B cell (primary cell): ENCODE data around the gene THUMPD2. TPM values are rescaled to one million over a fixed set of nuclear protein-coding genes. Genes with fewer than 3 reads are reported as not detected.

Experiments
- ATAC-seq: fragments of 200-7000 bp; cut with Tn5 transposase; one replicate; pipeline ENCODE4 v1.10.0; 2021; ENCODE audit warnings: low read depth, mild to moderate bottlenecking, moderate number of reproducible peaks, moderate library complexity
- CTCF ChIA-PET: fragments of 350-600 bp; sonication (Branson Sonifier 250); formaldehyde crosslinking; loops from one replicate; lab custom pipeline; 2021; ENCODE audit warnings: antibody characterized with exemption, inconsistent platforms; lab: Charles Lee
- POLR2A ChIA-PET: fragments of 350-600 bp; sonication (Branson Sonifier 250); formaldehyde crosslinking; loops from one replicate; lab custom pipeline; 2021; ENCODE audit warnings: antibody characterized with exemption; lab: Charles Lee
- DNase-seq: peaks from one replicate; pipeline ENCODE4 v3.0.0; 2013
- H2AFZ ChIP-seq: 2 replicates; pipeline ENCODE4 v1.6.1; 2012; ENCODE audit warnings: mild to moderate bottlenecking, low read depth, low read length; ENCODE audit not compliant: insufficient read depth, poor library complexity, severe bottlenecking
- H3K27ac ChIP-seq, 2 donors: 1 replicate in 1 of 2; 2 replicates in 1 of 2; pipeline ENCODE4 v1.5.1; 2012 to 2013; ENCODE audit warnings: low read length in 2 of 2, mild to moderate bottlenecking in 2 of 2, moderate library complexity in 1 of 2
- H3K27me3 ChIP-seq, 4 experiments: fragments of 200-600 bp in 1 of 4; sonication (generic) in 1 of 4; replicated peaks in 1 of 4; 1 replicate in 2 of 4; 2 replicates in 2 of 4; pipeline versions ENCODE4 v1.6.1 to v1.7.0; 2013 to 2016; ENCODE audit warnings: low read length in 3 of 4, mild to moderate bottlenecking in 2 of 4, mixed read lengths in 1 of 4, moderate library complexity in 1 of 4; ENCODE audit not compliant: insufficient read depth in 4 of 4, control insufficient read depth in 3 of 4; ENCODE audit errors: control extremely low read depth in 1 of 4
- H3K36me3 ChIP-seq, 2 experiments: replicated peaks in 1 of 2; 1 replicate in 1 of 2; 2 replicates in 1 of 2; pipeline versions ENCODE4 v1.6.1 to v1.7.1; 2013; ENCODE audit warnings: low read length in 1 of 2; ENCODE audit not compliant: insufficient read depth in 2 of 2, control insufficient read depth in 1 of 2; ENCODE audit errors: control extremely low read depth in 1 of 2, extremely low read depth in 1 of 2
- H3K4me1 ChIP-seq, 2 donors: fragments of 200-600 bp in 1 of 2; sonication (generic) in 1 of 2; 1 replicate in 1 of 2; 2 replicates in 1 of 2; pipeline versions ENCODE4 v1.5.1 to v1.6.1; 2013 to 2017; ENCODE audit warnings: low read length in 2 of 2; ENCODE audit not compliant: control insufficient read depth in 2 of 2, insufficient read depth in 2 of 2
- H3K4me2 ChIP-seq: replicated peaks from 2 replicates; pipeline ENCODE3; 2012; ENCODE audit warnings: mild to moderate bottlenecking, low read depth, low read length; ENCODE audit not compliant: poor library complexity, severe bottlenecking
- H3K4me3 ChIP-seq, 5 experiments: fragments of 200-600 bp in 1 of 5; sonication (generic) in 1 of 5; 1 replicate in 3 of 5; 2 replicates in 2 of 5; pipeline versions ENCODE4 v1.5.1 to v1.7.0; 2011 to 2016; ENCODE audit warnings: low read length in 4 of 5, mild to moderate bottlenecking in 4 of 5, low read depth in 2 of 5, control low read depth in 1 of 5, moderate library complexity in 1 of 5; ENCODE audit not compliant: insufficient read depth in 1 of 5; ENCODE audit errors: control extremely low read depth in 1 of 5, extremely low read depth in 1 of 5
- H3K79me2 ChIP-seq: fragments of 200-600 bp; sonication (generic); one replicate; pipeline ENCODE4 v1.6.0; 2016; ENCODE audit warnings: low read length; ENCODE audit not compliant: control insufficient read depth, insufficient read depth
- H3K9ac ChIP-seq: fragments of 200-600 bp; sonication (generic); 2 replicates; pipeline ENCODE4 v1.6.1; 2017; ENCODE audit warnings: mild to moderate bottlenecking, low read length, moderate library complexity
- H3K9me3 ChIP-seq, 3 donors: one replicate each; pipeline versions ENCODE4 v1.6.1 to v1.7.1; 2013; ENCODE audit warnings: low read length in 2 of 3; ENCODE audit not compliant: control insufficient read depth in 2 of 3, insufficient read depth in 1 of 3; ENCODE audit errors: control extremely low read depth in 1 of 3
- H4K20me1 ChIP-seq: 2 replicates; pipeline ENCODE4 v1.6.0; 2012; ENCODE audit warnings: mild to moderate bottlenecking, low read length; ENCODE audit not compliant: insufficient read depth, control insufficient read depth, poor library complexity, severe bottlenecking
- H3K27ac Mint-ChIP-seq: one replicate; pipeline ENCODE4 v1.8.0; 2021; ENCODE audit warnings: mixed read lengths
- H3K27me3 Mint-ChIP-seq: one replicate; pipeline ENCODE4 v1.8.0; 2021; ENCODE audit warnings: mixed read lengths
- H3K4me1 Mint-ChIP-seq: one replicate; pipeline ENCODE4 v1.8.0; 2021; ENCODE audit warnings: mixed read lengths
- H3K4me3 Mint-ChIP-seq: one replicate; pipeline ENCODE4 v1.8.0; 2021; ENCODE audit warnings: mixed read lengths
- H3K9me3 Mint-ChIP-seq: one replicate; pipeline ENCODE4 v1.8.0; 2022; ENCODE audit warnings: mixed read lengths; ENCODE audit not compliant: insufficient read depth
- CTCF ChIP-seq: fragments of 200-600 bp; IDR thresholded peaks from one replicate; pipeline ENCODE4 v1.8.0; 2022; ENCODE audit warnings: antibody characterized with exemption, mild to moderate bottlenecking
- EZH2 ChIP-seq: IDR thresholded peaks from 2 replicates; pipeline ENCODE4 v1.6.1; 2012; ENCODE audit warnings: borderline replicate concordance, low read depth, mild to moderate bottlenecking, moderate library complexity, low read length; ENCODE audit not compliant: insufficient read depth, poor library complexity, severe bottlenecking
- WGBS: methylation state at CpG from one replicate; pipeline ENCODE4 v1.1.5; 2013; ENCODE audit warnings: missing lambda C conversion rate; ENCODE audit not compliant: insufficient coverage; 5-methylcytosine and 5-hydroxymethylcytosine counted together
- intact Hi-C: fragments of 100-400 bp; cut with micrococcal nuclease; formaldehyde crosslinking; loops from one replicate; pipeline ENCODE4 v1.10.0; 2022
- polyA plus RNA-seq: library from polyadenylated mRNA; depleted of rRNA; stranded (reverse); fragments of >200 nt; gene quantifications from 2 replicates; pipeline ENCODE4 v1.2.3, GENCODE V29; 2012
- total RNA-seq, 2 donors: library from RNA; stranded (reverse); fragments of 120-200 nt in 1 of 2; gene quantifications; 1 replicate in 1 of 2; 2 replicates in 1 of 2; pipeline versions ENCODE4 v1.2.3 to v1.2.4, GENCODE V29; 2013 to 2022

The THUMPD2 gene
- total and polyA plus RNA-seq, 2 donors (not counting 1 experiment from before 2014, with no cell fraction given) = 11.0 to 14.8 TPM

DNA sequence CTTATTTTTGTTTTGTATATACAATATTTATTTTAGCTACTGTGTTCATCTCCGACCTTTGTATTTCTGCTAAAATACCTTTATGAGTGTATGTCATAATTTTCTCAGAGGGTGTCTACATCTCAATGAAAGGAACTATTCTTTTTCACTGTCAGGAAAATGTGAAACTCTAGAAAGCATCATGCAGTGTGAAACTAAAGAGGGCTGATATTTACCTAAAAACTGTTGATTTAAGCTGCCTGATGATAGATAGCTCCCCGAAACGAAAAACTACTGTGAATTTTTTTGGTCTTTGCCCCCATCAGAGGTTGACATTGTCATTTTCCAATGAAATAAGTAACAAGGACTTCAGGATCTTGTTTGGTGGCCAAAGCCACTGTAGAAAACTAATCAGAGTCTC is 74.5 kb downstream of the THUMPD2 start:
- Histone ChIP-seq H3K36me3 (no peaks in the 10 kb centered on the region), H3K9ac (no peak overlapping the region), H3K4me3 (no peak overlapping the region), H3K27me3 (peaks cover 0 to 5% (median 0%) of the 10 kb centered on the region in 4 experiments), H3K4me2 (no peak overlapping the region), H3K4me1 (no peaks in the 10 kb centered on the region), H2AFZ (no peak overlapping the region), H3K79me2 (no peaks in the 10 kb centered on the region), H3K27ac (no peak overlapping the region), H3K9me3 (peaks cover under 1 to 20% (median 13%) of the 10 kb centered on the region in 3 donors), H4K20me1 (no peaks in the 10 kb centered on the region)
- no peaks in the 10 kb centered on the region for H3K4me1 Mint-ChIP-seq
- H3K4me3 Mint-ChIP-seq = no peak overlapping the region
- ChIA-PET CTCF (no interaction called here), POLR2A (no interaction called here)
- no peak for ATAC-seq
- peaks cover 12% of the 10 kb centered on the region for H3K9me3 Mint-ChIP-seq
- intact Hi-C loops = no loop called here
- WGBS = 100% methylated on average over 2 of the region's 3 CpGs
- H3K27me3 Mint-ChIP-seq = peaks cover 14% of the 10 kb centered on the region
- TF ChIP-seq CTCF (no peak), EZH2 (no peak)
- no peak for DNase-seq
- H3K27ac Mint-ChIP-seq = no peak overlapping the region

DNA sequence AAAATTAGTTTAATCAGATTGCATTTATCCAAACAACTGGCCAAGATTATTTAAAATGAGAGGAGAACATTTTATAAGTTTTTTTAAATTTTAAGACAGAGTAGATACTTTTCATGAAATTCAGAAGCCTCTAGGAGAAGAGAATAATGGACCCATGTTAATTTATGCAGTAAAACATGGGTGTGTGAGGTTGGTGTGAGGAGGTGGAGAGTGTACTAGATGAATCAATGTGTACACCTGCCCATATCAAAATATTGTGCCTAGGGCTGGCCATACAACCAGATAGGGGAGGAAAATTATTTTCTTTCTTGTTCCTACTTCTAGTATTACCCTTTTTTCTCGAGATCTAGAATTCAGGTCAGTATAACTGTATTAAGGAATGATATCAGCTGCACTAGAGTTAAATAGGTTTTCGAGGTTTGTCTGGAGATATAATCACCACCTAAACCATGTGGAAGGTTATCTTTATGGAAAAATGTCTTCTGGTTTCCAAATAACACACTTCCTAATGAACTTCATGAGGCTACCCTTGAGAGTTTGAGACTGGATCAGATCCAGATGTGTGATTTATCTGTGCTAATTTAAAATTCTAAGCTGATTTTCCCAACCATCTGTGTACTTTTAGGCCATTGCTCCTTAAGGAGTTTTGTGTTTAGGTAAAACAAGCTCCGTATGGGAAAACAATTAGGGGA is 75.7 kb downstream of the THUMPD2 start:
- H3K9me3 Mint-ChIP-seq = peaks cover 12% of the 10 kb centered on the region
- ATAC-seq = no peak

More for the DNA sequence above, 75.7 kb downstream of the THUMPD2 start:
- Histone ChIP-seq H4K20me1 (no peaks in the 10 kb centered on the region), H2AFZ (no peak overlapping the region), H3K79me2 (no peaks in the 10 kb centered on the region), H3K27me3 (peaks cover 0 to 5% (median 0%) of the 10 kb centered on the region in 4 experiments), H3K36me3 (no peaks in the 10 kb centered on the region), H3K9me3 (peaks cover 4 to 20% (median 13%) of the 10 kb centered on the region in 3 donors), H3K4me1 (no peaks in the 10 kb centered on the region), H3K4me2 (no peak overlapping the region), H3K4me3 (no peak overlapping the region), H3K27ac (no peak overlapping the region), H3K9ac (no peak overlapping the region)
- no CpG with 5 or more reads among the region's 3 CpGs for WGBS
- CTCF ChIA-PET = interaction anchor here (0.7 kb wide), 1 partner anchor 11 kb away, joined by 5 read pairs; no protein-coding TSS in a partner anchor
- DNase-seq = no peak
- no peak overlapping the region for H3K4me3 Mint-ChIP-seq
- H3K4me1 Mint-ChIP-seq = no peaks in the 10 kb centered on the region
- POLR2A ChIA-PET = no interaction called here
- peaks cover 16% of the 10 kb centered on the region for H3K27me3 Mint-ChIP-seq
- intact Hi-C loops = no loop called here
- TF ChIP-seq EZH2 = no peak
- no peak for TF ChIP-seq CTCF
- no peak overlapping the region for H3K27ac Mint-ChIP-seq
